Neutrophil (primary cell): ENCODE measurements around the gene USP1.

Experiments
- H3K27ac ChIP-seq: fragments of 200-600 bp; sonication (generic); 2 replicates; pipeline ENCODE4 v1.5.1; 2016; ENCODE audit warnings: mild to moderate bottlenecking, moderate library complexity
- H3K27me3 ChIP-seq: fragments of 200-600 bp; sonication (generic); 2 replicates; pipeline ENCODE4 v1.6.0; 2016; ENCODE audit warnings: mild to moderate bottlenecking
- H3K36me3 ChIP-seq: fragments of 200-600 bp; sonication (generic); 2 replicates; pipeline ENCODE4 v1.5.1; 2017
- H3K4me1 ChIP-seq, 2 experiments: fragments of 200-600 bp in 1 of 2; sonication (generic) in 1 of 2; 1 replicate in 1 of 2; 2 replicates in 1 of 2; pipeline versions ENCODE4 v1.5.1 to v1.6.1; 2013 to 2016; ENCODE audit warnings: low read depth in 1 of 2, low read length in 1 of 2, mild to moderate bottlenecking in 1 of 2, moderate library complexity in 1 of 2; ENCODE audit not compliant: control insufficient read depth in 1 of 2, insufficient read depth in 1 of 2
- H3K4me3 ChIP-seq, 2 experiments: fragments of 200-600 bp in 1 of 2; sonication (generic) in 1 of 2; 1 replicate in 1 of 2; 2 replicates in 1 of 2; pipeline ENCODE4 v1.5.1; 2013 to 2016; ENCODE audit warnings: low read depth in 1 of 2, low read length in 1 of 2, mild to moderate bottlenecking in 1 of 2, moderate library complexity in 1 of 2
- H3K9me3 ChIP-seq: fragments of 200-600 bp; sonication (generic); 2 replicates; pipeline ENCODE4 v1.5.1; 2016
- TF ChIP-seq, protein P1 (sequence below): fragments of 200-600 bp; sonication (generic); IDR thresholded peaks from 2 replicates; pipeline ENCODE4 v1.5.1; 2016; ENCODE audit warnings: antibody characterized with exemption

The USP1 gene

DNA sequence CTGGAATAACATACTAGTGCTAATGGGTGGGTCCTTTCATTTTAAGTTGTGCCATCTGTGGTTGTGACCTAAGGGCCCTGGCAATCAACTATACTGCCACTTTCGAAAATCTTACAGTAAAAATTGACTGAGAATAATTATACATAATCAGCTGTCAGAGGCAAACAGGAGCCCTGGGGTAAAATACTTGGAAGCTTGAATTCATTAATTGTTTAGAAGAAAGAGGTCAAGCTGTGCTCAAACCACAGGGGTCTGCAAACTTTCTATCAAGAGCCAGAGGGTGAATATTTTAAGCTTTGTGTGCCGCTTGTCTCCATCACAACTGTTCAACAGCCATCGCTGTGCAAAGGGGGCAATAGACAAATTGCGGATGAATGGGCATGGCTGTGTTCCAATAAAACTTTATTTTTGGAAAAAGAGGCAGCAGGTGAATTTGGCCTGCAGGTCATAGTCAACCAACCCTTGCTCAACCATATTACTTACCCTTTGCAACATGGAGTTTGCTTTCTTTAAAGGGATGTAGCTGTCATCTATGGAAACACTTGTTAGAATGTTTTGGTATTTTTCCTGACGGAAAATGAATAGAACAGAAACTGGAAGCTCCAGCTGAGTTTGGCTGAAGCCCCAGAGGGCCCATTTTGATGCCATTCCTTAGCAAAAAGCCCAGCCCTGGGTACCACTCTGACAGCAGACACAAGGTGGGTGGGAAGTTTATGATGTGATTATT is 35.7 kb upstream of the USP1 start:
- TF ChIP-seq, protein P1, sequence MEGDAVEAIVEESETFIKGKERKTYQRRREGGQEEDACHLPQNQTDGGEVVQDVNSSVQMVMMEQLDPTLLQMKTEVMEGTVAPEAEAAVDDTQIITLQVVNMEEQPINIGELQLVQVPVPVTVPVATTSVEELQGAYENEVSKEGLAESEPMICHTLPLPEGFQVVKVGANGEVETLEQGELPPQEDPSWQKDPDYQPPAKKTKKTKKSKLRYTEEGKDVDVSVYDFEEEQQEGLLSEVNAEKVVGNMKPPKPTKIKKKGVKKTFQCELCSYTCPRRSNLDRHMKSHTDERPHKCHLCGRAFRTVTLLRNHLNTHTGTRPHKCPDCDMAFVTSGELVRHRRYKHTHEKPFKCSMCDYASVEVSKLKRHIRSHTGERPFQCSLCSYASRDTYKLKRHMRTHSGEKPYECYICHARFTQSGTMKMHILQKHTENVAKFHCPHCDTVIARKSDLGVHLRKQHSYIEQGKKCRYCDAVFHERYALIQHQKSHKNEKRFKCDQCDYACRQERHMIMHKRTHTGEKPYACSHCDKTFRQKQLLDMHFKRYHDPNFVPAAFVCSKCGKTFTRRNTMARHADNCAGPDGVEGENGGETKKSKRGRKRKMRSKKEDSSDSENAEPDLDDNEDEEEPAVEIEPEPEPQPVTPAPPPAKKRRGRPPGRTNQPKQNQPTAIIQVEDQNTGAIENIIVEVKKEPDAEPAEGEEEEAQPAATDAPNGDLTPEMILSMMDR, result no peak
- Histone ChIP-seq H3K36me3 (no peaks in the 10 kb centered on the region), H3K27ac (no peak overlapping the region), H3K4me1 (no peaks in the 10 kb centered on the region), H3K27me3 (no peaks in the 10 kb centered on the region), H3K4me3 (no peak overlapping the region), H3K9me3 (no peaks in the 10 kb centered on the region)

DNA sequence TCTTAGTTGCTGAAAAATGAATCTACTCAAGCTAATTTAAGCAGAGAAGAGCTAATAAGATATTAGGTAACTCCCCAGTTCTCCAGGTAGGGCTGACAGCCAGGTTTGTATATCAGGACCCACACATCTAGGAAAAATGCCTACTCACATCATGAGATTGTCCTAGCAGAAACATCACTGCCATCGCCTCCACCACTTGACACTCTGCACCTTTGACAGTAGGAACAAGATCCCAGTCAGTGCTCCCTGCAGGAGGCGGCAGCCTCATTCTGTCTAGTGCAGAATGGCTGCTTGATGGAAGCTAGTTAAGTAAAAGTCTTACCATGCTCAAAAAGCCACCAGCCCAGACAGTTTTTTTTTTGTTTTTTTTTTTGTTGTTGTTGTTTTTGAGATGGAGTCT is 31.6 kb upstream of the USP1 start:
- Histone ChIP-seq H3K9me3 (no peaks in the 10 kb centered on the region), H3K27ac (no peak overlapping the region), H3K27me3 (no peaks in the 10 kb centered on the region), H3K36me3 (no peaks in the 10 kb centered on the region), H3K4me3 (no peak overlapping the region), H3K4me1 (no peaks in the 10 kb centered on the region)
- TF ChIP-seq, protein P1, result no peak

DNA sequence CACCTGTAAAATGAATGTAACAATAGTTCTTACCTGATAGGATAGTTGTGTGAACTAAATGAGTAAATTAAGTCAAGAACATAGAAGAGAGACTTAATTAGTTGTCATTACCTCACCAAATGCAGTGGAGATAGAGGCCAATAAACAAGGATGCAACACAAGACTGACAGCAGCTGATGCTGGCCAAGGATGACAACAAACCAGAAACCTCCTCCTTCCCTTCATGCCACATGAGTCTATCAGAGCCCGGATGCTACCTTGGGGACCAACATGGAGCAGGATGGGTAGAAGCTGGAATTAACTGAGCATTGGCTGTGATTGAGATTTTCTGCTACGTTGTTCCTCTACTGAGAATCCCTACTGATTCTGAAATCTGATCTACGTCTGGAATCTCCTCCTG is 30.3 kb upstream of the USP1 start:
- TF ChIP-seq, protein P1, result no peak
- Histone ChIP-seq H3K4me1 (no peaks in the 10 kb centered on the region), H3K27me3 (no peaks in the 10 kb centered on the region), H3K9me3 (no peaks in the 10 kb centered on the region), H3K36me3 (no peaks in the 10 kb centered on the region), H3K27ac (no peak overlapping the region), H3K4me3 (no peak overlapping the region)

DNA sequence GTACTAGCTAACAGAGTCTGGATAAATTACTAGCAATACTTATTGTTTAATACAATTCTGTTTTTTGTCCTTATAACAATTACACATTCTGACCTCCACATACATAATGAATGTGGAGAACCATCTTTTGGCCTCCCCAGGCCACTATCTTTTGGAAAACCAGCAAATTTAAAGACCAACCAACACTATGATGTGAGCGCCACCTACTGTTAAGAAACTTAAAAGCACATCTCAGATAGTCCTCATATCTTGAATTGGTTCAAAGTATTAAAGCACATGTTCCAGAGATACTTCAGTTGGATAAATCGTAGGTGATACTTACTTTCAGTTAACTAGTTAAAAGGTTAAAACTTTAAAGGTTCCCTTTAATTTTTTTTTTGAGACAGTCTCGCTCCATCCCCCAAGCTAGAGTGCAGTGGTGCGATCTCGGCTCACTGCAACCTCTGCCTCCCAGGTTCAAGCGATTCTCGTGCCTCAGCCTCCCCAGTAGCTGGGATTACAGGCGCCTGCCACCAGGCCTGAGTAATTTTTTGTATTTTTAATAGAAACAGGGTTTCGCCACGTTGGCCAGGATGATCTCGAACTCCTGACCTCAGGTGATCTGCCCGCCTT is 29.3 kb upstream of the USP1 start:
- TF ChIP-seq, protein P1, result peak; percentile 50
- H3K4me1 ChIP-seq, result no peaks in the 10 kb centered on the region
- no peaks in the 10 kb centered on the region for H3K27me3 ChIP-seq
- H3K9me3 ChIP-seq, result no peaks in the 10 kb centered on the region
- H3K27ac ChIP-seq, result no peak overlapping the region
- no peak overlapping the region for H3K4me3 ChIP-seq
- H3K36me3 ChIP-seq, result no peaks in the 10 kb centered on the region

DNA sequence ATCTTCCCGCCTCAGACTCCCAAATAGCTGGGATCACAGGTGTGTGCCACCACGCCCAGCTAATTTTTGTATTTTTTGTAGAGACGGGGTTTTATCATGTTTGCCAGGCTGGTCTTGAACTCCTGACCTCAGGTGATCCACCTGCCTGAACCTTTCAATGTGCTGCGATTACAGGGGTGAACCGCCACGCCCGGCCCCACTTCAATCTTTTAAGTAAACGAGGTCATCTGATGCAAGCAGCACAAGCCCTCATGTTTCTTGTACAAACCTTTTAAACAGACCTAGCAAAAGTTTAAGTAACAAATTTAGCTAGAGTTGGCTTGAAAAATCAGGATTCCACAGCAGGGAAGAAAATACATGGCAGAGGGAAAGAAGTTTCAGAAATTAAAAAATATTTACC is 21.2 kb upstream of the USP1 start:
- H3K4me3 ChIP-seq, result no peak overlapping the region
- TF ChIP-seq, protein P1, result no peak
- no peaks in the 10 kb centered on the region for H3K36me3 ChIP-seq

More for the DNA sequence above, 21.2 kb upstream of the USP1 start:
- H3K4me1 ChIP-seq, result no peaks in the 10 kb centered on the region
- no peaks in the 10 kb centered on the region for H3K9me3 ChIP-seq
- no peaks in the 10 kb centered on the region for H3K27me3 ChIP-seq
- H3K27ac ChIP-seq, result no peak overlapping the region
